K562 (cell line): ENCODE data around the gene SUV39H2. TPM values are rescaled to one million over a fixed set of nuclear protein-coding genes. Genes with fewer than 3 reads are reported as not detected.

Experiments used
- ATF7 ChIP-seq: fragments of 450-650 bp; IDR thresholded peaks from 2 replicates; pipeline ENCODE4 v1.7.1; 2014; ENCODE audit warnings: mild to moderate bottlenecking, moderate library complexity
- ETV5 ChIP-seq: sonication (generic); formaldehyde crosslinking; IDR thresholded peaks from 2 replicates; pipeline ENCODE4 v1.4.0; 2020; ENCODE audit warnings: low read depth, mild to moderate bottlenecking, missing genetic modification reagents
- GTF2E2 ChIP-seq: fragments of 200-800 bp; sonication (Bioruptor generic); IDR thresholded peaks from 2 replicates; pipeline ENCODE4 v1.6.1; 2016; ENCODE audit warnings: missing genetic modification characterization, missing compliant biosample characterization
- NONO ChIP-seq, 2 experiments: fragments of 200-400 bp in 1 of 2; fragments of 450-650 bp in 1 of 2; formaldehyde crosslinking in 1 of 2; IDR thresholded peaks; 2 replicates each; pipeline ENCODE4 v1.6.1; 2017; ENCODE audit warnings: low read depth in 2 of 2, mild to moderate bottlenecking in 2 of 2, moderate library complexity in 2 of 2, low read length in 1 of 2
- SIN3B ChIP-seq: fragments of 450-650 bp; IDR thresholded peaks from 2 replicates; pipeline ENCODE4 v1.6.1; 2017; ENCODE audit warnings: low read depth, mild to moderate bottlenecking, moderate library complexity
- SMARCE1 ChIP-seq: fragments of 450-650 bp; IDR thresholded peaks from 2 replicates; pipeline ENCODE4 v1.7.1; 2016; ENCODE audit warnings: mild to moderate bottlenecking
- ZNF175 ChIP-seq: fragments of 200-800 bp; sonication (Bioruptor generic); IDR thresholded peaks from 2 replicates; pipeline ENCODE4 v1.6.1; 2016; ENCODE audit warnings: low read depth, mild to moderate bottlenecking, missing genetic modification characterization, missing compliant biosample characterization
- ZNF274 ChIP-seq: IDR thresholded peaks from 2 replicates; pipeline ENCODE4 v1.6.1; 2011; ENCODE audit warnings: low read depth, mild to moderate bottlenecking, low read length, moderate library complexity, borderline replicate concordance
- polyA plus RNA-seq, 8 experiments: library from polyadenylated mRNA; depleted of rRNA in 4 of 8; stranded (reverse) in 5 of 8; unstranded in 3 of 8; fragments of >200 nt; fragmentation: Nextera tagmentation in 2 of 8; fragmentation: Illumina TruSeq in 1 of 8; extraction: Ambion mirVana in 2 of 8; extraction: Trizol in 1 of 8; gene quantifications; 2 replicates each; pipeline versions ENCODE4 v1.2.1 to v1.2.3, GENCODE V29; 2011 to 2014; ENCODE audit warnings: inconsistent platforms in 1 of 8, missing spikeins in 1 of 8
- total RNA-seq, 7 experiments: library from RNA; depleted of rRNA in 6 of 7; stranded (reverse); fragments of >200 nt in 6 of 7; fragmentation: Illumina TruSeq in 2 of 7; extraction: Trizol in 2 of 7; gene quantifications; 2 replicates each; pipeline versions ENCODE4 v1.2.1 to v1.2.3, GENCODE V29; 2011 to 2021; ENCODE audit warnings: low replicate concordance in 1 of 7
- TF ChIP-seq, protein P1 (sequence below): fragments of 450-650 bp; IDR thresholded peaks from 2 replicates; pipeline ENCODE4 v1.6.1; 2016; ENCODE audit warnings: mild to moderate bottlenecking, moderate library complexity
- TF ChIP-seq, protein P2 (sequence below): sonication (generic); formaldehyde crosslinking; IDR thresholded peaks from 2 replicates; pipeline ENCODE4 v1.8.0; 2022; ENCODE audit warnings: mild to moderate bottlenecking, missing genetic modification reagents

The SUV39H2 gene
- total and polyA plus RNA-seq, 9 of the 15 experiments (the other 6 are each of a cell fraction or from before 2014, with no cell fraction given) = 24.1 to 54.3 (median 41.3) TPM

DNA sequence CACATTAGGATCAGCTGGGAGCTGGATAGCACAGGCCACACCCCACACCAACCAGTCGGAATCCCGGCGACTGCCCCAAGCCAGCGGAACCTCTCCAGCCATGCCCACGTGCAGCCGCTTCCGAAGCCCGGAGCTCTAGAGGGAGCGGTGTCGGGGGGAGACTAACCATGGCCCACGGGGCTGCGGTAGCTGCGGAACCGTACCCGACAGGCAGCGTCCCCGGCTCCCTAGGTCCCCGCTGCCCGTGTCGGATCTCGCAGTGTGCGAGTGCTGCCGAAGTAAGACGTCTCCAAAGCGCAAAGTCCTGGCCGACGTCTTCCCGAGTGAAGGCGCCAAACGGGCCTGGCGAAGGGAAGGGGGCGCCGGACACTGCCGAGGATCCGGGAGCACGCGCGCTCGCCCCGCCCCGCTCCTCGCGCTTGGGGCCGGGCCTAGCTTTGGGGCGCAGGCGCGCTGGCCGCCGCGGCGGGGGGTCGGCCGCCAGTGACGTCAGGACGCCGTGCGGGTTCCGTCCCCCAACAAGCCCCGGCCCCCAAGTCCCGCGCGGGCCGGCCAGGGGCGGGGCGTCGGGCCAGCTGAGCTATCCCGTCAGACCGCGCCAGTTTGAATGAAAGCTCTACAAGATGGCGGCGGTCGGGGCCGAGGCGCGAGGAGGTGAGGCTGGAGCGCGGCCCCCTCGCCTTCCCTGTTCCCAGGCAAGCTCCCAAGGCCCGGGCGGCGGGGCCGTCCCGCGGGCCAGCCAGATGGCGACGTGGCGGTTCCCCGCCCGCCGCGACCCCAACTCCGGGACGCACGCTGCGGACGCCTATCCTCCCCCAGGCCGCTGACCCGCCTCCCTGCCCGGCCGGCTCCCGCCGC lies at the start of gene SUV39H2 (continued):
- TF ChIP-seq, protein P1, sequence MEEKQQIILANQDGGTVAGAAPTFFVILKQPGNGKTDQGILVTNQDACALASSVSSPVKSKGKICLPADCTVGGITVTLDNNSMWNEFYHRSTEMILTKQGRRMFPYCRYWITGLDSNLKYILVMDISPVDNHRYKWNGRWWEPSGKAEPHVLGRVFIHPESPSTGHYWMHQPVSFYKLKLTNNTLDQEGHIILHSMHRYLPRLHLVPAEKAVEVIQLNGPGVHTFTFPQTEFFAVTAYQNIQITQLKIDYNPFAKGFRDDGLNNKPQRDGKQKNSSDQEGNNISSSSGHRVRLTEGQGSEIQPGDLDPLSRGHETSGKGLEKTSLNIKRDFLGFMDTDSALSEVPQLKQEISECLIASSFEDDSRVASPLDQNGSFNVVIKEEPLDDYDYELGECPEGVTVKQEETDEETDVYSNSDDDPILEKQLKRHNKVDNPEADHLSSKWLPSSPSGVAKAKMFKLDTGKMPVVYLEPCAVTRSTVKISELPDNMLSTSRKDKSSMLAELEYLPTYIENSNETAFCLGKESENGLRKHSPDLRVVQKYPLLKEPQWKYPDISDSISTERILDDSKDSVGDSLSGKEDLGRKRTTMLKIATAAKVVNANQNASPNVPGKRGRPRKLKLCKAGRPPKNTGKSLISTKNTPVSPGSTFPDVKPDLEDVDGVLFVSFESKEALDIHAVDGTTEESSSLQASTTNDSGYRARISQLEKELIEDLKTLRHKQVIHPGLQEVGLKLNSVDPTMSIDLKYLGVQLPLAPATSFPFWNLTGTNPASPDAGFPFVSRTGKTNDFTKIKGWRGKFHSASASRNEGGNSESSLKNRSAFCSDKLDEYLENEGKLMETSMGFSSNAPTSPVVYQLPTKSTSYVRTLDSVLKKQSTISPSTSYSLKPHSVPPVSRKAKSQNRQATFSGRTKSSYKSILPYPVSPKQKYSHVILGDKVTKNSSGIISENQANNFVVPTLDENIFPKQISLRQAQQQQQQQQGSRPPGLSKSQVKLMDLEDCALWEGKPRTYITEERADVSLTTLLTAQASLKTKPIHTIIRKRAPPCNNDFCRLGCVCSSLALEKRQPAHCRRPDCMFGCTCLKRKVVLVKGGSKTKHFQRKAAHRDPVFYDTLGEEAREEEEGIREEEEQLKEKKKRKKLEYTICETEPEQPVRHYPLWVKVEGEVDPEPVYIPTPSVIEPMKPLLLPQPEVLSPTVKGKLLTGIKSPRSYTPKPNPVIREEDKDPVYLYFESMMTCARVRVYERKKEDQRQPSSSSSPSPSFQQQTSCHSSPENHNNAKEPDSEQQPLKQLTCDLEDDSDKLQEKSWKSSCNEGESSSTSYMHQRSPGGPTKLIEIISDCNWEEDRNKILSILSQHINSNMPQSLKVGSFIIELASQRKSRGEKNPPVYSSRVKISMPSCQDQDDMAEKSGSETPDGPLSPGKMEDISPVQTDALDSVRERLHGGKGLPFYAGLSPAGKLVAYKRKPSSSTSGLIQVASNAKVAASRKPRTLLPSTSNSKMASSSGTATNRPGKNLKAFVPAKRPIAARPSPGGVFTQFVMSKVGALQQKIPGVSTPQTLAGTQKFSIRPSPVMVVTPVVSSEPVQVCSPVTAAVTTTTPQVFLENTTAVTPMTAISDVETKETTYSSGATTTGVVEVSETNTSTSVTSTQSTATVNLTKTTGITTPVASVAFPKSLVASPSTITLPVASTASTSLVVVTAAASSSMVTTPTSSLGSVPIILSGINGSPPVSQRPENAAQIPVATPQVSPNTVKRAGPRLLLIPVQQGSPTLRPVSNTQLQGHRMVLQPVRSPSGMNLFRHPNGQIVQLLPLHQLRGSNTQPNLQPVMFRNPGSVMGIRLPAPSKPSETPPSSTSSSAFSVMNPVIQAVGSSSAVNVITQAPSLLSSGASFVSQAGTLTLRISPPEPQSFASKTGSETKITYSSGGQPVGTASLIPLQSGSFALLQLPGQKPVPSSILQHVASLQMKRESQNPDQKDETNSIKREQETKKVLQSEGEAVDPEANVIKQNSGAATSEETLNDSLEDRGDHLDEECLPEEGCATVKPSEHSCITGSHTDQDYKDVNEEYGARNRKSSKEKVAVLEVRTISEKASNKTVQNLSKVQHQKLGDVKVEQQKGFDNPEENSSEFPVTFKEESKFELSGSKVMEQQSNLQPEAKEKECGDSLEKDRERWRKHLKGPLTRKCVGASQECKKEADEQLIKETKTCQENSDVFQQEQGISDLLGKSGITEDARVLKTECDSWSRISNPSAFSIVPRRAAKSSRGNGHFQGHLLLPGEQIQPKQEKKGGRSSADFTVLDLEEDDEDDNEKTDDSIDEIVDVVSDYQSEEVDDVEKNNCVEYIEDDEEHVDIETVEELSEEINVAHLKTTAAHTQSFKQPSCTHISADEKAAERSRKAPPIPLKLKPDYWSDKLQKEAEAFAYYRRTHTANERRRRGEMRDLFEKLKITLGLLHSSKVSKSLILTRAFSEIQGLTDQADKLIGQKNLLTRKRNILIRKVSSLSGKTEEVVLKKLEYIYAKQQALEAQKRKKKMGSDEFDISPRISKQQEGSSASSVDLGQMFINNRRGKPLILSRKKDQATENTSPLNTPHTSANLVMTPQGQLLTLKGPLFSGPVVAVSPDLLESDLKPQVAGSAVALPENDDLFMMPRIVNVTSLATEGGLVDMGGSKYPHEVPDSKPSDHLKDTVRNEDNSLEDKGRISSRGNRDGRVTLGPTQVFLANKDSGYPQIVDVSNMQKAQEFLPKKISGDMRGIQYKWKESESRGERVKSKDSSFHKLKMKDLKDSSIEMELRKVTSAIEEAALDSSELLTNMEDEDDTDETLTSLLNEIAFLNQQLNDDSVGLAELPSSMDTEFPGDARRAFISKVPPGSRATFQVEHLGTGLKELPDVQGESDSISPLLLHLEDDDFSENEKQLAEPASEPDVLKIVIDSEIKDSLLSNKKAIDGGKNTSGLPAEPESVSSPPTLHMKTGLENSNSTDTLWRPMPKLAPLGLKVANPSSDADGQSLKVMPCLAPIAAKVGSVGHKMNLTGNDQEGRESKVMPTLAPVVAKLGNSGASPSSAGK = peak; percentile 94
- TF ChIP-seq SMARCE1 (peak; percentile 63; the same call in 1 of the 2 replicates), ZNF175 (peak; percentile 49; the same call in 1 of the 2 replicates), GTF2E2 (tag) (0 out of 2 replicates have a peak, but pooled peaks have one; percentile 44), ZNF274 (no peak), NONO (IDR thresholded peaks at IDR 0.05; ENCODE audit: low read depth in 2 of 2, low read length in 1 of 2) (peak; percentile 55 to 60; a peak in 2 of 4 replicates), ATF7 (peak; percentile 94), SIN3B (peak; percentile 75; the same call in 1 of the 2 replicates), ETV5 (CRISPR knock-in tag) (peak; percentile 44)
- TF ChIP-seq, protein P2, sequence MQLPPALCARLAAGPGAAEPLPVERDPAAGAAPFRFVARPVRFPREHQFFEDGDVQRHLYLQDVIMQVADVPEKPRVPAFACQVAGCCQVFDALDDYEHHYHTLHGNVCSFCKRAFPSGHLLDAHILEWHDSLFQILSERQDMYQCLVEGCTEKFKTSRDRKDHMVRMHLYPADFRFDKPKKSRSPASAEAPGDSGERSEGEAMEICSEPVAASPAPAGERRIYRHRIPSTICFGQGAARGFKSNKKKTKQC (CRISPR knock-in tag) = peak; percentile 79
